ENCODE results near the gene SEC24A. TPM values are rescaled to one million over a fixed set of nuclear protein-coding genes. Genes with fewer than 3 reads are reported as not detected.
"Not testable (repeated sequence)": the region's sequence is repeated elsewhere in the genome, so short reads cannot be mapped to it uniquely, and the experiment has no call there.

SEC24A gene
- total RNA-seq, 1 experiment from 2014 or later, result 5.6 TPM

DNA sequence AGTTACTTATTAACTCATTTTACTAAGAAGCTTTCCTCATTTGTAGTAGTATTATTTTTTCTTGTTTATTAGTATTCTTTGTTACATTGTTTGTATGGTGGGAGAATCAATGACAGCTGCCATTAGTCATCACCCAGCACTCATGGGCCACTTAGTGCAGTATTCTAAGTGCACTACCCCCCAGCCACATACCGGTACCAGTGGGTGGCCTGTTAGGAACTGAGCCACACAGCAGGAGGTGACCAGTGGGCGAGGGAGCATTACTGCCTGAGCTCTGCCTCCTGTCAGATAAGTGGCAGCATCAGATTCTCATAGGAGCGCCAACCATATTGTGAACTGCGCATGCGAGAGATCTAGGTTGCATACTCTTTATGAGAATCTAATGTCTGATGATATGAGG, 65.5 kb downstream of the SEC24A start:
- H3K4me1 ChIP-seq (ENCODE audit: insufficient read depth, low read length), result no peaks in the 10 kb centered on the region
- no peaks in the 10 kb centered on the region for H3K9me3 ChIP-seq (ENCODE audit: low read length)
- H3K4me2 ChIP-seq (ENCODE audit: low read length), result no peak overlapping the region
- H3K9ac ChIP-seq (ENCODE audit: low read length), result no peak overlapping the region
- ATAC-seq, result no peak
- POLR2A ChIA-PET (ENCODE audit: unreplicated experiment), result no interaction called here
- no peak overlapping the region for H2AFZ ChIP-seq (ENCODE audit: low read length)
- no peaks in the 10 kb centered on the region for H4K20me1 ChIP-seq (ENCODE audit: low read length)
- H3K79me2 ChIP-seq (ENCODE audit: low read length), result no peaks in the 10 kb centered on the region
- no peak overlapping the region for H3K4me3 ChIP-seq (ENCODE audit: low read length)
- intact Hi-C loops (cut with micrococcal nuclease), result no loop called here
- BruUV-seq (replicated peaks), result no TSS peak
- no peak for DNase-seq
- no peaks in the 10 kb centered on the region for H3F3A ChIP-seq (ENCODE audit: low read length, unreplicated experiment)
- TF ChIP-seq, protein P1, sequence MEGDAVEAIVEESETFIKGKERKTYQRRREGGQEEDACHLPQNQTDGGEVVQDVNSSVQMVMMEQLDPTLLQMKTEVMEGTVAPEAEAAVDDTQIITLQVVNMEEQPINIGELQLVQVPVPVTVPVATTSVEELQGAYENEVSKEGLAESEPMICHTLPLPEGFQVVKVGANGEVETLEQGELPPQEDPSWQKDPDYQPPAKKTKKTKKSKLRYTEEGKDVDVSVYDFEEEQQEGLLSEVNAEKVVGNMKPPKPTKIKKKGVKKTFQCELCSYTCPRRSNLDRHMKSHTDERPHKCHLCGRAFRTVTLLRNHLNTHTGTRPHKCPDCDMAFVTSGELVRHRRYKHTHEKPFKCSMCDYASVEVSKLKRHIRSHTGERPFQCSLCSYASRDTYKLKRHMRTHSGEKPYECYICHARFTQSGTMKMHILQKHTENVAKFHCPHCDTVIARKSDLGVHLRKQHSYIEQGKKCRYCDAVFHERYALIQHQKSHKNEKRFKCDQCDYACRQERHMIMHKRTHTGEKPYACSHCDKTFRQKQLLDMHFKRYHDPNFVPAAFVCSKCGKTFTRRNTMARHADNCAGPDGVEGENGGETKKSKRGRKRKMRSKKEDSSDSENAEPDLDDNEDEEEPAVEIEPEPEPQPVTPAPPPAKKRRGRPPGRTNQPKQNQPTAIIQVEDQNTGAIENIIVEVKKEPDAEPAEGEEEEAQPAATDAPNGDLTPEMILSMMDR (conservative IDR thresholded peaks at IDR 0.05; ENCODE audit: low read depth, low read length), result no peak
- TF ChIP-seq EZH2phosphoT487 (IDR thresholded peaks at IDR 0.05; ENCODE audit: borderline replicate concordance, low read length) (no peak), EZH2 (IDR thresholded peaks at IDR 0.05; ENCODE audit: low read length, unreplicated experiment) (no peak)
- H3K9me2 ChIP-seq (replicated peaks; ENCODE audit: low read length), result no peaks in the 10 kb centered on the region
- H3K27me3 ChIP-seq (ENCODE audit: low read length), result no peaks in the 10 kb centered on the region
- H3K27ac ChIP-seq (ENCODE audit: low read length), result no peak overlapping the region
- CTCF ChIA-PET, result no interaction called here
- H3K36me3 ChIP-seq (ENCODE audit: low read depth, low read length), result no peaks in the 10 kb centered on the region; the same call in 1 of the 2 replicates

DNA sequence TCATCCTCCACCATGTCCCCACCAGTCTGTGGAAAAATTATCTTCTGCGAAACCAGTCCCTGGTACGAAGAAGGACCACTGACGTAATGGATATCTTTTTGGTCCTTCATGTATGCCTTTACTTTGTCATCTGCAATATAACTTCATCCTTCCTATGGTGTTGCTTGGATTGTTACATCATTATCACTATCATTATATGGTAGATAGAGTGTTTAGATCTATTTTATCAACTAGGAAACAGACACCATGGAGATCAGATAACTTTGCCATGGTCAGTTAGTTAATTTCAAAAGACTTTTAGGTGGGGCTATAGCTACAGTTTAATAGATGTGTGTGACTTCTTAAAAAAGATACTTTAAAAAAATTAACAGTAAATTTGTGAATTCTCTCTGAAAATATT, 66.0 kb downstream of the SEC24A start:
- BruUV-seq (replicated peaks), result no TSS peak

DNA sequence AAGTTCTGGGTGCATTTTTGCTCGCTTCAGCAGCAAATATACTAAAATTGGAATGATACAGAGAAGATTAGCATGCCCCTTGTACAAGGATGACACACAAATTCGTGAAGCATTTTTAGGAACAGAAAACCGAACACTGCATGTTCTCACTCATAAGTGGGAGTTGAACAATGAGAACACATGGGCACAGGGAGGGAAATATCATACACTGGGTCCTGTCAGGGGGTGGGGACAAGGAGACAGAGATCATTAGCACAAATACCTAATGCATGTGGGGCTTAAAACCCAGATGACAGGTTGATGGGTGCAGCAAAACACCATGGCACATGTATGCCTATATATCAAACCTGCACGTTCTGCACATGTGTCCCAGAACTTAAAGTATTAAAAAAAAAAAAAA, 66.9 kb downstream of the SEC24A start:
- H3K79me2 ChIP-seq (ENCODE audit: low read length); POLR2A ChIA-PET (ENCODE audit: unreplicated experiment): not testable (repeated sequence)

More for the DNA sequence above, 66.0 kb downstream of the SEC24A start:
- H2AFZ ChIP-seq (ENCODE audit: low read length), result no peak overlapping the region
- ATAC-seq (no peak), DNase-seq (no peak)
- no peaks in the 10 kb centered on the region for H3K9me2 ChIP-seq (replicated peaks; ENCODE audit: low read length)
- intact Hi-C loops (cut with micrococcal nuclease), result no loop called here
- ChIA-PET POLR2A (ENCODE audit: unreplicated experiment) (no interaction called here), CTCF (no interaction called here)
- H3K27me3 ChIP-seq (ENCODE audit: low read length), result no peaks in the 10 kb centered on the region
- no peak overlapping the region for H3K4me3 ChIP-seq (ENCODE audit: low read length)
- H3K27ac ChIP-seq (ENCODE audit: low read length), result no peak overlapping the region
- H3K79me2 ChIP-seq (ENCODE audit: low read length), result no peaks in the 10 kb centered on the region
- no peaks in the 10 kb centered on the region for H3F3A ChIP-seq (ENCODE audit: low read length, unreplicated experiment)
- no peaks in the 10 kb centered on the region for H3K4me1 ChIP-seq (ENCODE audit: insufficient read depth, low read length)
- TF ChIP-seq, protein P1 (conservative IDR thresholded peaks at IDR 0.05; ENCODE audit: low read depth, low read length), result no peak
- no peak for TF ChIP-seq EZH2 (IDR thresholded peaks at IDR 0.05; ENCODE audit: low read length, unreplicated experiment)
- no peak for TF ChIP-seq EZH2phosphoT487 (IDR thresholded peaks at IDR 0.05; ENCODE audit: borderline replicate concordance, low read length)
- H3K36me3 ChIP-seq (ENCODE audit: low read depth, low read length), result no peaks in the 10 kb centered on the region; the same call in 1 of the 2 replicates
- H4K20me1 ChIP-seq (ENCODE audit: low read length), result no peaks in the 10 kb centered on the region
- no peak overlapping the region for H3K9ac ChIP-seq (ENCODE audit: low read length)
- no peaks in the 10 kb centered on the region for H3K9me3 ChIP-seq (ENCODE audit: low read length)
- no peak overlapping the region for H3K4me2 ChIP-seq (ENCODE audit: low read length)

More for the DNA sequence above, 66.9 kb downstream of the SEC24A start:
- H3K9me2 ChIP-seq (replicated peaks; ENCODE audit: low read length); H3F3A ChIP-seq (ENCODE audit: low read length, unreplicated experiment); H3K4me1 ChIP-seq (ENCODE audit: insufficient read depth, low read length); H3K4me3 ChIP-seq (ENCODE audit: low read length); DNase-seq; H3K4me2 ChIP-seq (ENCODE audit: low read length); H3K9ac ChIP-seq (ENCODE audit: low read length); BruUV-seq (replicated peaks); H4K20me1 ChIP-seq (ENCODE audit: low read length); H3K27me3 ChIP-seq (ENCODE audit: low read length); H2AFZ ChIP-seq (ENCODE audit: low read length); H3K36me3 ChIP-seq (ENCODE audit: low read depth, low read length); ATAC-seq; CTCF ChIA-PET; H3K9me3 ChIP-seq (ENCODE audit: low read length); H3K27ac ChIP-seq (ENCODE audit: low read length); intact Hi-C loops (cut with micrococcal nuclease): not testable (repeated sequence)
